CD4-positive, alpha-beta T cell treated with Interleukin-12 subunit alpha and Interleukin-12 subunit beta, for 1 hour (primary cell): ENCODE results near the gene LINS1.

Experiments
- DNase-seq: peaks from one replicate; pipeline ENCODE4 v3.0.0-alpha.2; 2020

Gene LINS1, protein sequence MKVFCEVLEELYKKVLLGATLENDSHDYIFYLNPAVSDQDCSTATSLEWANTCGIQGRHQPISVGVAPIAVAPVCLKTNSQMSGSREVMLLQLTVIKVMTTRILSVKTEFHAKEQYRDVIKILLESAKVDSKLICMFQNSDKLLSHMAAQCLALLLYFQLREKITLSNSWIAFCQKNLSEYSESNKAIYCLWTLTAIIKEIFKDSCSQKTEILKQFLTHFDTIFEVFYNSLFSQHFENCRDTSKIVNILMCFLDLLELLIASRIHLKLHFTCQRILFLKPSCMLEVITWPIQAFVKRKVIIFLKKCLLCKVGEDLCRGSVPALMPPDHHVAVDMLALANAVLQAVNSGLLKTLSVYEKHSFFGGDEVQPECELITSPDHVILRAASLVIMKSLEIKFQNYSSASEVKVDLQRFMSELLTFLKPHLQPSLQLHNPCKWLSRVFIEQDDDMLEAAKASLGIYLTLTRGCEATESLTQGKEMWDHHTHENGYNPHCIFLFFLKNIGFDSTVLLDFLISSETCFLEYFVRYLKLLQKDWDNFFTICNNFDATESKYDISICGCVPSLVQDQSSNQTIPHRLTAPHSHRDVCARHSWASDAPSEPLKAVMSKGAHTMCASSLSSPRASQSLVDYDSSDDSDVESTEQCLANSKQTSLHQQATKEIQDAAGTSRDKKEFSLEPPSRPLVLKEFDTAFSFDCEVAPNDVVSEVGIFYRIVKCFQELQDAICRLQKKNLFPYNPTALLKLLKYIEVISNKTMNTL

DNA sequence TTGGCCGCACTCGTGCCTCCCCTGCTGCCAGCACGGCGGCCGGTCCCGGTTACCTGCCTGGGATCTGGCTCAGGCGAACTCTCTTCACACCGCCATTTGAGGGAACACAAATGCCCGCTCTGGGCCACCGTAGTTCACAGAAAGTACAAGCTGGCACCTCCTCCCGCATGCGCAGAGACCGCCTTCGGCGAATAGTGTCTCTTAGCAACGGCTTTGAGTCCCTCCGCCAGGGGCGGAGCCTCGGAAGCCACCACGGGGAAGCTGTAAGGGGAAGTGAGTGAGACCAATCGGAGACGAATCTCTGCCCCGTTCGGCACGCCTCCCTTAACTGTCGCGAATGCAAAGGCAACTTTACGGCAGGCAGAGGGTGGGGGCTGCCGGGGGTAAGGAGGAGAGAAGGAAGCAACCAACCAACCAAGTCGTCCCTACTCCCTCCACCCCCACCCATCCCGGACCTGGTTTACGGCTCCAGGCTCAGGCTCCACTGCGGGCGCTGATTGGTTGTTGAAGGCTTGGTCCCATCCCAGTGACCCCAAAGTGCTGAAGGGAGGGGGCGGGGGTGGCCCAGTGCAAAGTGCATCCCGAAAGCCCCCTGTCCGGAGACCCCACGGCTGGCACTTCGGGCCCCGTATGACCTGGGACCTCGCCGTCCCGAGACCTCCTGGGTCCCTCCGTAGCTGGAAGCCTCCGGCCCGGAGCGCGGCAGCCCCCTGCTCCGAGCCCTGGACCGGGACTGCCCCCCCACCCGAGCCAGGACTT lies at the start of gene LINS1, which contains the start of gene ASB7:
TSS of gene LINS1 (minus strand) at position 121 of the 759 bp plus-strand sequence. CDS start 21,342 bp downstream, outside the sequence.
TSS of gene ASB7 (plus strand) at position 526 of the 759 bp plus-strand sequence. CDS start 9,628 bp downstream, outside the sequence.
- DNase-seq, result peak; percentile 100

DNA sequence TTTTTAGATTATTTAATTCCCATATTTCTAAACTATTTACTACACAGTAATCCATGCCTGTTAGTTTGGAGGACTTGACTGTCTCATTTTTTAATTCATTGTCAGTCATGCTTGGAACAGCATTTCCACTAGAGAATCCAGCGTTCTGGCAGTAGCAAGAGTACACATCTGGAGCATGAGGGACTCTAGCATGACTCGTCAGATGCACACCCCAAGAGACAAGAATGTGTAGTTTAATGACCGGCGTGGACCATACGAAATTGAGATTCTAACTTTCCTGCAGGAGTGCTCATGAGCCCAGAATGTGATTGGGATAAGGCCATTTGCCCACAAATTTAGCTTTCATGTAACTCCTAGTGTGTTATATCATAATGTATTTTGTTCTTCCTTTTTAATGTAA lies 49.3 kb upstream of the LINS1 start:
- no peak for DNase-seq

DNA sequence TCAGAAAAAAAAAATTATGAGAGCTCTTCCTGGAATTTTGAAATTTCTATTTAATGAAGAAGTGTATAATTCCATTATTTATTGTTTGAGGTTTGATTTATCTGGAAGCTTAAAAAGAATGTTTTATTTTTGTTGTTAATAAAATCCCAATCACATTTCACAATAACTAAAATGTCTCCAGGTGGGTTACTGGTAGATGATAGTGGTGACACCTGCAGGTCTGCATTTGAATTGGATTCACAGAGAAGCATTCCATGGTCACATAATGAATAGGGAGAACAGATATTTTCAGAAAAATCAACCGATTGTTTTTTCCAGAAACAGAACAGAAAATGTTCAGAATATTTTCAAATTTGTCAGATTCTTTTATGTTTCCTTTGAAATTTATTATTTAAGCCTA lies 48.7 kb upstream of the LINS1 start:
- peak; percentile 11 for DNase-seq

DNA sequence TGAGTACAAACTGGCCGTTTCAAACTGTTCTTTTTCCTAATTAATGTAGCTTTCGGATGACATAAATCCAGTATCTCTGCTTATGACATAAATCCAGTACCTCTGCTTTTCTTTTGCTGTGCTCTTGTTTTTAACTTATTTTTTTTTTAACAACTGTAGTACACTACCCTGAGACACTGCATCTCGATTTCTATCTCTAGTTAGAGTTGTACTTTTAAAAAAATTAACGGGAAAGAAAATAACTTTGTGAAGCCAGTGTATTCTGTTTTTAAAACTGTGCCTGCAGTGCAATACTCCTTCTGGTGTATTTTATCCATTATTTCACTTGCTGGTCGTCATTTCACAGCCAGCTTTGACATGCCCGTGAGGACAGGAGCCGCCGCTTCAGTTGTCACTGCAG lies 47.0 kb upstream of the LINS1 start:
- DNase-seq, result no peak

DNA sequence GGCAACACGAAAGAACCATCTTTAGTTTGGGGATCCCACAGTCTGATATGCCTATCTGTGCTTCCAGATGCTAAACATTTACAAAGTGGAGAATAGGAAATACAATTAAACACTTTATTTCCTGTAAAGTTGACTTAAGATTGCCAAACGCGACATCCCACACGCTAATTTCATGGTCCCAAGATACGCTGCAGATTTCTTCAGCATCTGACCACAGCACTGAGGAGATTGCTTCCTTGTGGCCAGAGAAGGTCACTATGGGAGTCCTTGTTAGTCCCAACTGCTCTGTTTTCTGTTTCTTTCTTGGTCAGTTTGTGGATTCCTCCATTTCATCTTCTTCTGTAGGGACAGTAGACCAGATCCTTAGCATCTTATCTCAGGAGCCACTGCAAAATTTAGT lies 43.7 kb upstream of the LINS1 start:
- no peak for DNase-seq

DNA sequence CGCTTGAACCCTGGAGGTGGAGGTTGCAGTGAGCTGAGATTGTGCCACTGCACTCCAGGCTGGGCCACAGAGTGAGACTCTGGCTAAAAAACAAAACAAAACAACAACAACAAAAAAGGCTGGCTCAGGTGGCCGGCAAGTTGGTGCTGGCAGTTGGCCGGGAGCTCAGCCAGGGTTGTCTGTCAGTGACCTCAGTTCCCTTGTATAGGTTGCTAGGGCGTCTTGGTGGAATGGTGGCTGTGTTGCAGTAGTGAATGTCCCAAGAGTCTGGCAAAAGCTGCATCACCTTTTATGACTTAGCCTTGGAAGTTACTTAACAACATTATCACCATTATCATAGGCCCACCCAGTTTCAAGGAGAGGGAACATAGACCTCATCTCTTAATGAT lies 41.0 kb upstream of the LINS1 start:
- no peak for DNase-seq

DNA sequence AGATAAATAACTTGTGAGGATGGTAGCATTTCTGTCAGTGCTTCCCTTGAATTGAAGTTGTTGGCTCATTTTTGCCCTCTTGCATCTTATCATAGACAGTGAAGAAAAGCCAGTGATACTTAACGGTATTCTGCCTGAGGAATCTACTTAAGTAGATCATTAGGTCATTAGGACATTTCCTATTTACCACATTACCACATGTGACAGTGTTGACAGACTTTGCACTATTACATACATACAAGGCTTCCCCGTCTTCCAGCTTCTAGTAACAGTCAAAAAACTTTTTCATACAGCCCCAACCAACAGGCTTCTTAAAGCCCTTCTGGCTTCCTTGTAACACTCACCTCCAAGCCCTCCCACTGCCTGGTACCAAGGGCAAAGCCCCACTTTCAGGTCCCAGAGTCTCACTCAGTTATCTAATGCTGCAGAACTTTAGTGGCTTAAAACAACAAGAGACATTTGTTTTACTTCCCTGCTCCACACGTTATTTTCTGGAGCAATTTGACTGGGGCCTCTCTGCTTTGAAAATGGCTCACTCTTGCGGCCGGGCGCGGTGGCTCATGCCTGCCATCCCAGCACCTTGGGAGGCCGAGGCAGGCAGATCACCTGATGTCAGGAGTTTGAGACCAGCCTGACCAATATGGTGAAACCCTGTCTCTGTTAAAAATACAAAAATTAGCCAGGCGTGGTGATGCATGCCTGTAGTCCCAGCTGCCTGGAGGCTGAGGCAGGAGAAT lies 40.4 kb upstream of the LINS1 start:
- no peak for DNase-seq

DNA sequence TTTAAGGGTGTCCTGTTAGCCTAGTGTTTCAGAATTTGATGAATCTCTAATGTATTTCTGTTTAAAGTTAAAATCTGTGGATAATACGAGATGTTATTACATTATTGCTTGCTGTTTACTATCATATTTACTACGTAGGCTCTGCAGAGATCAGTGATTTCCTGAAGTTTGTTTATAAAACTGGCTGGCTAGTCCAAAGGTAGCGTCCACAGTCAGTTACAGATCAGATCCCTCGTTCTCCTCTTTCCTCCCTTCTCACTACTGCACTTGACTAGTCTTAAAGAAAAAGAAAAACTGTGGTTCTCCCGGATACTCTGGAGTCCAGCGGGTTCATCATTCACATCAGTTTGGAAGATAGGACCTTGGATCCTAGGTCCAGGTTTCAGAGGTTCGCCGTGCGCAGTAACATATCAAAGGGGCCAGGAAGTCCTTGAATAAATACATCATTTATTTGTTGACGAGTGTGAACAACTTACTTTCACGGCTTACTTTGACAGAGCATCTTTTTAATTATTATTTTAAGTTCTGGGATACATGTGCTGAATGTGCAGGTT lies 36.3 kb upstream of the LINS1 start:
- DNase-seq, result no peak

DNA sequence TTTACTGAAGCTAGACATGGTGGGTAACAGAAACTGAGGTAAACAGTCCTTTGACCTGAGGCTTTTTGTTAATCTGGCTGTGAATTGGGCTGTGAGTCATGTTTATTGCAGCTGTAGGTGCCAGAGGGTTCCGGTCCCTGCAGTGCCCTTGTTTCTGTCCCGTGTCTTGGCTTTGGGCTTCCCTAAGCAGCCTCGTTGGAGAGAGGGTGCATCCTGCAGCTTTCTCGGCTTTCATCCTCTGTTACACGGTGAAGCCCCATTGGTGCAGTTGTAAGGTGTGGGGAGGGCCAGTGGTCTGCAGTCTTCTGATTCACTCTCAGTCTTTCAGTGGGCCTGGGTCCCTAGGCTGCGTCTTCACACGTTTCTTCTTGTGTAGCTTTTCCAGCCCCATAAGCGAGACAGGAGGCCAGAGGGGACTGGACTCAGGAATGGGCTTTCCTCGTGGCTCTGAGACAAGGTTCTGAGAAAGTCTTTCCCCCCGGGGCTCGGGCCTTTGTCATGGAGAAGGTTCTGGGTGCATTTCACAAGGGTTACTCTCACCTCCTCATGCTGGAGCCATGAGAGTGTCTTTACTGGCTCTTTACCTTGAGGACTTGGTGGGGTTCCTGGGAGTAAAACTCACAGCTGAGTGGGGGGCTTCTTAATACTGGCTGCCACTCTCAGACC lies 33.6 kb upstream of the LINS1 start:
- DNase-seq, result no peak

DNA sequence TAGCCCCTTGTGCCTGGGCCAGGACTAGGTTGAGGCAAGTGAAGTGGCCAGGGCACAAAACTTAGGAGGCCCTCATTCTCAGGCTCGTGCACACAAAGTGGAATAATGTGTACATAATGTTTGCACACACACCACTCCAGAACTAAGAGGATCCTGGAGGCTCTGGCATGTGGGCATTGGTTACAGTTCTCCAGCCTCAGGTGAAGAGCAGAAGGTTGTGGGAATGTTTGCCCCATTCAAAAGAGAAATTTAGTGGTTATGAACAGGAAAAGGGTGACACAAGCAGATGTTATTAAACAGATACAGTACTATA lies 31.7 kb upstream of the LINS1 start:
- no peak for DNase-seq

DNA sequence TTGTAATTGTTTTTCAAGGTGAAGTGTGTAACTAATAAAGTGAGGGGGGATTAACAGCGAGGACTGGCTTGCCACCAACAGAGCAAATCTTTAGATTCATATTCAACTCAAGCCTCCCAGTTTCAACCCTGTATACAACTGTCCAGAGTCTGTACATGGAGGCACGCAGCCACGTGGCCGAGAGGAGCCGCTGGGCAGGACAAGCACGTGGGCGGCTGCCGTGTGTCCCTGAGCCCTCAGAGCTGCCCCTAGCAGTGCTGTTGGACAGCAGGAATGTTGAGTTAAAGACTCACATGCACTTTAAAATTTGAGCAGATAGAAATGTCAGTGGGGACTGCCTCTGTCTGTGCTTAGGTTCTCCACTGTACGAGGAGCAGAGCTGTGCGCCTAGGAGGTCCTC lies 29.8 kb upstream of the LINS1 start:
- no peak for DNase-seq

DNA sequence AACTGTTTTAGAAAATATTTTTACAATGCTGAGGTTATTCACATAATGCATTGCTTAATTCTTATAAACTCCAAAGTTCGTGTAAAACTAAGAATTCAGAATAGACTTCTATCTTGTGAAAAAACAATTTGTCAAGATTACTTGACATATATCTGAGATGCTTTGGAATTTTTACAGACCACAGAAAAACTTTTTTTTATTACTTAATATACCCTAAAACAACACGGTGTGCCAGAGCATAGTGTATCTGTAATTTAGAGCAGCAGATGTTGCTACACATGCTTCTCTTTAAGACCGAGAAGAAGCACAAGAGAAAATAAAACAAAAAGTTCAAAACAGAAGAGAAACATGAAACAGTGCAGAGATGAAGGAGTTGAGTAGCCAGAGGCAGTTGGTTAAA lies 26.8 kb upstream of the LINS1 start:
- DNase-seq, result no peak

DNA sequence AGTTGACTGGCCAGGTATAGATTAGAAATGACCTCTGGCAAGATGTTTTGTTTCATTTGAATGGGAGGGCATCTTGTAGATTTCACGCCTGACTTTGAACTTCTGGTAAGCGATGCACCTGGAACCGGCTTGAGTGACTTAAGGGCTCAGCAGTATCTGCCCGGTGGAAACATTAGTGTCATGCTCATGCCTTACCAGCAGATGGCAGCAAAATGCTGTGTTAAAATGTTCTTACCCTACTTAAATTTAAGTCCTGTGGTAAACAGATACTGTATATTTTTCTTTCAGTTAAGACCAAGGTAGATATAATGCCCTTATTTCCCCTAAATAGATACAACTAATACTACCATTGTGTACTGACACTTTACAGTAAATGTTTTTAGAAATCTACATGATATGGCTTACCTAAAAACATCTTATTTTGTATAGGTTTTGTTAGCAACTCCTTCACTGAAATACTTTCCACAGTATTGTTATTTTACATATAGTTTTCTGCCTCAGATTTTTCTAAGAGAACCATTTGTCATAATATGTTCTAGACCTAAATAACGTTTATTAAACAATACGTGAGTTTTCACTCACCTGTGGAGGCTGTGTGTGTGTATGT lies 25.9 kb upstream of the LINS1 start:
- DNase-seq, result peak; percentile 77

DNA sequence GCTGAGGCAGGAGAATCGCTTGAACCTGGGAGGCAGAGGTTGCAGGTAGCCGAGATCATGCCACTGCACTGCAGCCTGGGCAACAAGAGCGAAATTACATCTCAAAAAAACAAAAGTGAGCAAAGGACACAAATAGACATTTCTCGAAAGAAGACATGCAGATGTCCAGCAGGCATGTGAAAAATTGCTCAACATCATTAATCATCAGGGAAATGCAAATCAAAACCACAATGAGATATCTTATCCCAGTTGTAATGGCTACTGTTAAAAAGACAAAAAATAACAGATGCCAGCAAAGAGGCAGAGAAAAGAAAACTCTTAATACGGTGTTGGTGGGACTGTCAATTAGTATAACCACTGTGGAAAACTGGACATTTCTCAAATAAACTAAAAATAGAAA lies 21.3 kb upstream of the LINS1 start:
- DNase-seq, result no peak

DNA sequence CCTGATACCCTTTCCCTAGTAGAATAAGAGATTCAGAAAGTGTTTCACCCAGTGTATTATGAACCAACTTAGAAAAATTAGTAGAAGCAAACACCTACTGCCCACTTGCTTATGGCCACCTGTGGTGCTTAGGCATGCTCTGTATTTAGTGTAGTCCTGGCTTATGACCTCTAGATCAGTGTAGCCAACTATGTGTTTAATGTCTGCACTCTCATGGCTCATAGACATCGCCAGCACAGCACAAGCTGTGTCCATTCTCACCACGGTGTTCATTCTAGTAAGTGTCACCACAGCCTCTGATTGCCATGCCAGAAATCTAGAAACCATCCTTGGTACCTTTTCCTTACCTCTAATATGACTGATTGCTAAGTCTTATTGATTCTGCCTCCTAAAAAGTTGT lies 14.7 kb upstream of the LINS1 start:
- no peak for DNase-seq

DNA sequence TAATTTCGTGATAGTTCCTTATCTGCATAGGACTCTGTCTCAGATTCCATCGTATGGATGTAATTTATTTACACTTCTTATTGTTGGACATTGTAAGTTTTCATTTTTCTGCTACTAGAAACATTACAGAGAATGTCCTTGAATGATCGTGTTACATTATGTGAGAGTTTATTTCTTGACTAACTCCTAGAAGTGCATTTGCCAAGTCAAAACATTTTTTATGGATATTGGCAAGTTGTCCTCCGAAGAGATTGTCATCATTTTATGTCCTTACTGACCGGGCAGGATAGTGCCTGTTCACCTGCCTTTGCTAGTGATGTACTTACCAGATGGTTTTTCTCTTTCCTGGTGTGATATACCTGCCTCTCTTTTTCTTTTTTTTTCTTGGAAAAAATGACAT lies 13.8 kb upstream of the LINS1 start:
- no peak for DNase-seq

DNA sequence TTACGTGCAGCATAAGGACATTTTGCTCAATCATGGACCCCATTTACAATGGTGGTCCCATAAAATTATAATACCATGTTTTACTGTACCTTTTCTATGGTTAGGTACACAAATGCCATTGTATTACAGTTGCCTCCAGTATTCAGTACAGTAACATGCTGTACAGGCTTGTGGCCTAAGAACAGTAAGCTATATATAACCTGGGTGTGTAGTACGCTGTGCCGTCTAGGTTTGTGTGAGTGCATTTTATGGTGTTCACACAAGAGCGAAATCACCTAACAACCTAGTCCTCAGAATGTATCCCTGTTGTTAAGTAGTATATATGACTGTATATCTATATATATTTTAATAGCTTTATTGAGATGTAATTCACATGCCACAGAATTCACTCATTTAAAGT lies 12.9 kb upstream of the LINS1 start:
- DNase-seq, result no peak

DNA sequence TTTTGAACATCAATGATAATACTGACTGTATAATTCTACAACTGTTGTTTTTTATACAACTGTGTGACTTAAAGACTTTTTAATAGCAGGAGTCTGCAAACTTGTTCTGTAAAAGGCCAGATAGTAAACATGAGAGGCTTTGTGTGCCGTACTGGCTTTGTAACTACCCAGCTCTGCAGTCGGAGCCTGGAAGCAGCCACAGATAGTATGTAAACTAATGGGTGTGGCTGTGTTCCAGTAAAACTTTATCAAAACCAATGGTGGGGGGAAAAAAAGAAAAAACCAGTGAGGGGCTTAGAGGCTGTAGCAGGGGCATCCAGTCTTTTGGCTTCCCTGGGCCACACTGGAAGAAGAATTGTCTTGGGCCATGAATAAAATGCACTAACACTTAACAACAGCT lies 12.4 kb upstream of the LINS1 start:
- no peak for DNase-seq

DNA sequence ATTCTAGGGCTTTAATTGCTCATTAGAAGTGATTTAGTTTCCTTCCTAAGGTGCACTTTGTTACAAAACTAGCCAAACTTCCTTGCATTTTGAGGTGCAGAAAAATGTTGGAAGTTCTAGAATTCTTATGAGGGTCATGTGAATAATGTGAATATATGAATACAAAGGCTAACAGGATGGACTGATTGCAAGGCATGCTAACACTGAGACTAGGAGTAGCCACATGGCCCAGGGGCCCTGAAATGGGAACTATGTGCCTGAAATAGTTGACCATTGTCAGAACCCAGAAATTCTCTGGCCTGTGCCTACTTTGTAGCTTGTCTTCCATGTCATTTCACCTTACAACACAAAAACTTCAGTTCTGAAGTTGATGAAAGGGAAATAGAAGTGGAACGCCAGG lies 11.2 kb upstream of the LINS1 start:
- DNase-seq, result no peak

DNA sequence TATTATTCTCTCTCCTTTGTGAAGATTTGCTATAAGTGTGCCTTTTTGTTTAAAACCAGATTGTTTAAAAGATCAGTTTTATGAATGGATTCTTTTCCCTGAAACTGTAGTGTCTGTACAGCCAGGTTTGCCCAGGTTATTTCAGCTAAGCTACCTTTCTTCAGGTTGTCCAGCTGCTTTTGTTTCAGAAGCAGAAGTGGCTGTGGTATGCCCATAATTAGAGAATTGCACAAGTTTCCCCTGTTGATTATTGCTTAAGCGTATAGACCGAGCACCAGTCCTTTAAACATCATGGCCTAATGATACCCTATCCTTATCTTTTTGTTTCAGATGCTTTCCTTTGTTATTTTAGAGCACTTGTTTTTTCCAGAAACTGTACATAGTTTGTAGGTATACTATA lies 10.6 kb upstream of the LINS1 start:
- DNase-seq, result no peak

DNA sequence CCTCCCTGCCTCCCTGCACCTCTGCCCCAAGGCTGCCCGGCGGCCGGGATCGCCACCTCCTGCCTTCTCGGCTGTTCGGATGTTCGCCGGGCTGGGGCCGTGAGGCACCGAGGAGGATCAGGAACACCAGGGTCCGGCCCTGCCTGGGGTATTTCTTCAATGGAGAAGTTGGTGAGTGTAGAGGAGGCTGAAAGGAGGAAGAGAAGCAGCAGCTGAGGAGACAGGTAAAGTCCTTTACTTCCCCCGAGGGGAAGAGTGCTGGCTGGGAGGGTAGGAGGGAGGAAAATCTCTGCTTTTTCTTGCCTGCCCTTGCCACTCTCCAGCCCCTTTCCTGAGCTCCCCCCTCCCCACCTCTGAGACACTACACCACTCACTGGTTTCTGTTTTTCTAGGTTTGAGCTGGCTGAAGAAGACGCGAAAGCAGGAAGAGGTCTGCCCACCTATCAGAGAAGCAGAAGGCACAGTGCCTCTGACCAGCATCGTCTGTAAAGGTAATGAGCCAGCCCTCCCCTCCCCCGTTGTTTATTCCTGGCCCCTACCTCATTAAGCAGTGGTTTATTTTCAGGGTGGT lies 924 bp upstream of the LINS1 start:
- peak; percentile 53 for DNase-seq
